Smooth muscle cell (in vitro differentiated cells): ENCODE data around the gene ARHGAP26. TPM values are rescaled to one million over a fixed set of nuclear protein-coding genes. Genes with fewer than 3 reads are reported as not detected.

Source experiments
- DNase-seq: peaks from one replicate; lab custom pipeline; 2025; ENCODE audit not compliant: unreplicated experiment; lab: John Stamatoyannopoulos, UW
- H2AFZ ChIP-seq: fragments of 200-600 bp; sonication (generic); 2 replicates; pipeline ENCODE4 v1.6.0; 2016; ENCODE audit warnings: antibody characterized with exemption, low read depth, mild to moderate bottlenecking
- H3F3A ChIP-seq: fragments of 200-600 bp; sonication (generic); 2 replicates; pipeline ENCODE4 v1.6.0; 2017; ENCODE audit warnings: antibody characterized with exemption, low read depth
- H3K27ac ChIP-seq: fragments of 200-600 bp; sonication (generic); 2 replicates; pipeline ENCODE4 v1.5.1; 2016; ENCODE audit warnings: low read depth, mild to moderate bottlenecking
- H3K27me3 ChIP-seq: fragments of 200-600 bp; sonication (generic); 2 replicates; pipeline ENCODE4 v1.6.1; 2016; ENCODE audit warnings: low read depth, mild to moderate bottlenecking
- H3K36me3 ChIP-seq: fragments of 200-600 bp; sonication (generic); 2 replicates; pipeline ENCODE4 v1.5.1; 2016; ENCODE audit warnings: low read depth
- H3K4me1 ChIP-seq: fragments of 200-600 bp; sonication (generic); 2 replicates; pipeline ENCODE4 v1.5.1; 2016; ENCODE audit warnings: low read depth
- H3K4me2 ChIP-seq: fragments of 200-600 bp; sonication (generic); 2 replicates; pipeline ENCODE4 v1.6.0; 2016; ENCODE audit warnings: mild to moderate bottlenecking
- H3K4me3 ChIP-seq: fragments of 200-600 bp; sonication (generic); 2 replicates; pipeline ENCODE4 v1.5.1; 2016; ENCODE audit warnings: mild to moderate bottlenecking
- H3K79me2 ChIP-seq: fragments of 200-600 bp; sonication (generic); 2 replicates; pipeline ENCODE4 v1.6.0; 2016; ENCODE audit warnings: low read depth, mild to moderate bottlenecking
- H3K9ac ChIP-seq: fragments of 200-600 bp; sonication (generic); 2 replicates; pipeline ENCODE4 v1.6.0; 2016; ENCODE audit warnings: low read depth
- H3K9me3 ChIP-seq: fragments of 200-600 bp; sonication (generic); replicated peaks from 2 replicates; pipeline ENCODE4 v1.5.1; 2016; ENCODE audit warnings: low read depth
- H4K20me1 ChIP-seq: fragments of 200-600 bp; sonication (generic); 2 replicates; pipeline ENCODE4 v1.6.0; 2016; ENCODE audit warnings: low read depth
- WGBS: methylation state at CpG from one replicate; pipeline ENCODE4 v1.1.7; 2016; ENCODE audit warnings: low lambda C conversion rate; 5-methylcytosine and 5-hydroxymethylcytosine counted together
- polyA plus RNA-seq: library from polyadenylated mRNA; unstranded; fragments of >200 nt; fragmentation: Nextera tagmentation; extraction: Ambion mirVana; gene quantifications from 2 replicates; pipeline ENCODE4 v1.2.1, GENCODE V29; 2016
- total RNA-seq: library from RNA; depleted of rRNA; stranded (reverse); fragments of >200 nt; gene quantifications from 2 replicates; pipeline ENCODE4 v1.2.3, GENCODE V29; 2014
- TF ChIP-seq, protein P1 (sequence below): fragments of 200-600 bp; sonication (generic); IDR thresholded peaks from 2 replicates; pipeline ENCODE4 v1.5.1; 2017; ENCODE audit warnings: borderline replicate concordance, mild to moderate bottlenecking, antibody characterized with exemption; ENCODE audit not compliant: insufficient read depth, poor library complexity, severe bottlenecking

The ARHGAP26 gene
- total and polyA plus RNA-seq, 2 experiments from 2014 or later, result 2.2 to 5.1 TPM

GRCh38 chr5:142819825-142820224 lies 49.6 kb downstream of the ARHGAP26 start:
- Histone ChIP-seq H3K9ac (no peak overlapping the region), H3F3A (peaks cover 2% of the 10 kb centered on the region), H2AFZ (no peak overlapping the region), H4K20me1 (no peaks in the 10 kb centered on the region), H3K9me3 (no peaks in the 10 kb centered on the region), H3K4me2 (no peak overlapping the region), H3K4me3 (no peak overlapping the region), H3K27me3 (no peaks in the 10 kb centered on the region), H3K27ac (no peak overlapping the region), H3K79me2 (no peaks in the 10 kb centered on the region), H3K4me1 (no peaks in the 10 kb centered on the region), H3K36me3 (no peaks in the 10 kb centered on the region)
- TF ChIP-seq, protein P1, sequence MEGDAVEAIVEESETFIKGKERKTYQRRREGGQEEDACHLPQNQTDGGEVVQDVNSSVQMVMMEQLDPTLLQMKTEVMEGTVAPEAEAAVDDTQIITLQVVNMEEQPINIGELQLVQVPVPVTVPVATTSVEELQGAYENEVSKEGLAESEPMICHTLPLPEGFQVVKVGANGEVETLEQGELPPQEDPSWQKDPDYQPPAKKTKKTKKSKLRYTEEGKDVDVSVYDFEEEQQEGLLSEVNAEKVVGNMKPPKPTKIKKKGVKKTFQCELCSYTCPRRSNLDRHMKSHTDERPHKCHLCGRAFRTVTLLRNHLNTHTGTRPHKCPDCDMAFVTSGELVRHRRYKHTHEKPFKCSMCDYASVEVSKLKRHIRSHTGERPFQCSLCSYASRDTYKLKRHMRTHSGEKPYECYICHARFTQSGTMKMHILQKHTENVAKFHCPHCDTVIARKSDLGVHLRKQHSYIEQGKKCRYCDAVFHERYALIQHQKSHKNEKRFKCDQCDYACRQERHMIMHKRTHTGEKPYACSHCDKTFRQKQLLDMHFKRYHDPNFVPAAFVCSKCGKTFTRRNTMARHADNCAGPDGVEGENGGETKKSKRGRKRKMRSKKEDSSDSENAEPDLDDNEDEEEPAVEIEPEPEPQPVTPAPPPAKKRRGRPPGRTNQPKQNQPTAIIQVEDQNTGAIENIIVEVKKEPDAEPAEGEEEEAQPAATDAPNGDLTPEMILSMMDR, result no peak
- WGBS, result 49% methylated on average over 4 of the region's 4 CpGs
- no peak for DNase-seq

- Histone ChIP-seq H3K27ac (no peak overlapping the region), H3F3A (peaks cover 2% of the 10 kb centered on the region), H3K36me3 (no peaks in the 10 kb centered on the region), H3K27me3 (no peaks in the 10 kb centered on the region), H3K4me2 (no peak overlapping the region), H3K4me1 (no peaks in the 10 kb centered on the region), H4K20me1 (no peaks in the 10 kb centered on the region), H3K4me3 (no peak overlapping the region), H3K9ac (no peak overlapping the region), H2AFZ (no peak overlapping the region), H3K9me3 (no peaks in the 10 kb centered on the region), H3K79me2 (no peaks in the 10 kb centered on the region)
- TF ChIP-seq, protein P1, result no peak
- DNase-seq, result no peak
- WGBS, result 99% methylated on average over 5 of the region's 5 CpGs
Observed at GRCh38 chr5:142820447-142820846, 50.3 kb downstream of the ARHGAP26 start.

- peaks cover 2% of the 10 kb centered on the region for H3F3A ChIP-seq
- H3K27me3 ChIP-seq, result no peaks in the 10 kb centered on the region
- H3K36me3 ChIP-seq, result no peaks in the 10 kb centered on the region
- WGBS, result 67% methylated on average over 2 of the region's 2 CpGs
- H3K9me3 ChIP-seq, result no peaks in the 10 kb centered on the region
- H3K4me1 ChIP-seq, result no peaks in the 10 kb centered on the region
- H2AFZ ChIP-seq, result no peak overlapping the region
- TF ChIP-seq, protein P1, result no peak
- no peak overlapping the region for H3K9ac ChIP-seq
- no peak overlapping the region for H3K4me3 ChIP-seq
- no peaks in the 10 kb centered on the region for H3K79me2 ChIP-seq
- no peaks in the 10 kb centered on the region for H4K20me1 ChIP-seq
- H3K4me2 ChIP-seq, result no peak overlapping the region
- peak overlapping the region; percentile 58 for H3K27ac ChIP-seq
- no peak for DNase-seq
Observed at GRCh38 chr5:142821034-142821732, 51.0 kb downstream of the ARHGAP26 start.
